Body of pancreas (tissue), 4 donors: ENCODE measurements around the gene P3H2.

Experiments
- POLR2A ChIP-seq, 3 donors: fragments of 450-650 bp; IDR thresholded peaks; one replicate each; pipeline ENCODE4 v1.6.1; 2016; ENCODE audit warnings: antibody characterized with exemption in 3 of 3, mild to moderate bottlenecking in 2 of 3
- TF ChIP-seq, protein P1 (sequence below), 7 experiments: fragments of 450-650 bp in 4 of 7; fragments of 200-600 bp in 3 of 7; sonication (generic) in 3 of 7; IDR thresholded peaks; one replicate each; pipeline ENCODE4 v1.5.1; 2016 to 2019; ENCODE audit warnings: antibody characterized with exemption in 7 of 7

DNA sequence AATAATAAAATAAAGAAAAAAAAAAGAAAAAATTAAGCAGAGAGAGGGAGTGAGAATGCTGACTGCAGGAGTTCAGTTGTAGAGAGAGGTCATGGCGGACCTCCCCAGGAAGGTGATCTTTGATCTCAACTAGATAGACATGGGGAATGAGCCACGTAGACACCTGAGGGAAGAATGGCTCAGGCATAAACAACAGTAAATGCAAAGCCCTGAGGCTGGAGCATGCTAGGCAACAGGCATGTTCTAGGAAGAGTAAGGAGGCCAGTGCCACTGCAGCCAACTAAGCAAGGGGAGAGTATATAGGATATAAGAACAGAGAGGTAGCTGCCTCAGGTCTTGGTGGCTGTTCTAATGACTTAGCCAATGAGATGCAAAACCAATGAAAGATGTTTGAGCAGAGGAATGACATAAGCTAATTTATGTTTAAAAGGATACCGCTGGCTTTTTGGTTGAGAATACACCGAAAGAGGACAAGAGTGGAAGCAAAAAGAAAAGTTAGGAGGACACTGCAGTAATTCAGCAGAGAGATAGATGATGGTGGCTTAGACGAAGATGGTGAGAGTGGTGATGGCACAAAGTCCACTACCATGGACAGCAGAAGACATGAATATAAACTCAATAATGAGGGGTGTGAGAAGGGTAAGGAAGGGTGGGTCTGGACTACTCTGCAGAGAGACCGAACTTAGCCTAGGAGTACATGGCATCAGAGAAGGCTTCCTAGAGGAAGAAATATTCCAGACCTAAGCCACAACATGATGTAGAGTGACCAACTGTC lies 174.6 kb downstream of the P3H2 start:
- TF ChIP-seq, protein P1, sequence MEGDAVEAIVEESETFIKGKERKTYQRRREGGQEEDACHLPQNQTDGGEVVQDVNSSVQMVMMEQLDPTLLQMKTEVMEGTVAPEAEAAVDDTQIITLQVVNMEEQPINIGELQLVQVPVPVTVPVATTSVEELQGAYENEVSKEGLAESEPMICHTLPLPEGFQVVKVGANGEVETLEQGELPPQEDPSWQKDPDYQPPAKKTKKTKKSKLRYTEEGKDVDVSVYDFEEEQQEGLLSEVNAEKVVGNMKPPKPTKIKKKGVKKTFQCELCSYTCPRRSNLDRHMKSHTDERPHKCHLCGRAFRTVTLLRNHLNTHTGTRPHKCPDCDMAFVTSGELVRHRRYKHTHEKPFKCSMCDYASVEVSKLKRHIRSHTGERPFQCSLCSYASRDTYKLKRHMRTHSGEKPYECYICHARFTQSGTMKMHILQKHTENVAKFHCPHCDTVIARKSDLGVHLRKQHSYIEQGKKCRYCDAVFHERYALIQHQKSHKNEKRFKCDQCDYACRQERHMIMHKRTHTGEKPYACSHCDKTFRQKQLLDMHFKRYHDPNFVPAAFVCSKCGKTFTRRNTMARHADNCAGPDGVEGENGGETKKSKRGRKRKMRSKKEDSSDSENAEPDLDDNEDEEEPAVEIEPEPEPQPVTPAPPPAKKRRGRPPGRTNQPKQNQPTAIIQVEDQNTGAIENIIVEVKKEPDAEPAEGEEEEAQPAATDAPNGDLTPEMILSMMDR (IDR thresholded peaks at IDR 0.05): no peak
- no peak for TF ChIP-seq POLR2A (IDR thresholded peaks at IDR 0.05)
